Renal pelvis (tissue), 4 donors: ENCODE data around the gene RASAL1. TPM values are rescaled to one million over a fixed set of nuclear protein-coding genes. Genes with fewer than 3 reads are reported as not detected.
A peak's percentile ranks its signal among the peaks of the same experiment; 100 is the strongest.

Experiments
- DNase-seq: peaks from one replicate; pipeline ENCODE4 v3.0.0-alpha.2; 2013
- polyA plus RNA-seq, 3 donors: library from polyadenylated mRNA; unstranded; fragments of 120-200 nt; gene quantifications; one replicate each; pipeline ENCODE4 v1.2.1, GENCODE V29; 2013; ENCODE audit not compliant: insufficient read length in 3 of 3

The RASAL1 gene
- polyA plus RNA-seq, 3 donors, result 8.7 to 10.6 (median 9.9) TPM

DNA sequence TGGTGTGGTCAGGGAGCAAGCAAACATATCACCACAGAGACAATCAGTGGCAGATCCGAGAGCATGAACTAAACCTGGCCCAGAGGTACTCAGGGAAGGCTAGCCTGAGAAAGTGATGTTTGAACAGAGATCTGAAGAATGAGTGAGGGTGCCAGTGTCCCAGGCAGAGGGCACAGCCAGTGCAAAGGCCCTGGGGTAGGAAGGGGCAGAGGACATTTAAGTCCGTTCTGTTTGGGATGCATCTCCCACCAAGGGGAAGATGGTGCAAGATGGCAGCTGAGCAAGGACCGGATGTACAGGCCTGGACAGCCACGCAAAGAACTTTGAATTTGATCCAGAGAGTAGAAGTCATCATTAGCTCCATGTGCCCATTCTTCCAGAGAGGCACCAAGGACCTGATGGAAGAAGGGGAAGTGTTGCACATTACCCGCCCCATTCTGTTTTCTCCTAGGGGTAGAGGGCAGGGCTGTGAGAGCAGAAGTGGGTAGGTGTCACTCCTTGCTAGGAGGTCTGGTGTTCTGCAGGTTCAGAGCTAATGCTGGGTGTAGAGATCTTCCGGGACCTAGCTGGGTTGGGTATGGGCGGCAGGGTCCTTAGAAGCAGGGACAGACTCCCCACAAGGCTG lies 75.1 kb downstream of the RASAL1 start:
- DNase-seq, result no peak

- no peak for DNase-seq
Observed at GRCh38 chr12:113059071-113059595, 76.4 kb downstream of the RASAL1 start.

DNA sequence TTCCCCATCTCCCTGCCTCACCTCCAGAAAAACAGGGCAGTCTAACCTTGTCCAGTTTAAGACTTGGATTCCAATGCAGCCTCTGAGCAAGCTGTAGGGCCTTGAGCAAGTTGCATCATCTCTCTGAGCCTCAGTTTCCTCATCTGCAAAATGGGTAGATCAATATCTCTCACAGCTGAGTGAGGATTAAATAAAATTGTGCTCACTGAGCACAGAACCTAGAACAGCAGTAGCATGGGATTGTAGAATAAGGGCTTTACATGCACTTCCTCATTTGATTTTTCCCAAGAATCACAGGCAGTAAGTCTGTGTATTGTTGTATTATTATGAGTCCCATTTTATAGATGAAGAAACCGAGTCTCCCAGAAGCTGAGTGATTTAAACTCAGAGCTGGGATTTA lies 77.0 kb downstream of the RASAL1 start:
- no peak for DNase-seq

DNA sequence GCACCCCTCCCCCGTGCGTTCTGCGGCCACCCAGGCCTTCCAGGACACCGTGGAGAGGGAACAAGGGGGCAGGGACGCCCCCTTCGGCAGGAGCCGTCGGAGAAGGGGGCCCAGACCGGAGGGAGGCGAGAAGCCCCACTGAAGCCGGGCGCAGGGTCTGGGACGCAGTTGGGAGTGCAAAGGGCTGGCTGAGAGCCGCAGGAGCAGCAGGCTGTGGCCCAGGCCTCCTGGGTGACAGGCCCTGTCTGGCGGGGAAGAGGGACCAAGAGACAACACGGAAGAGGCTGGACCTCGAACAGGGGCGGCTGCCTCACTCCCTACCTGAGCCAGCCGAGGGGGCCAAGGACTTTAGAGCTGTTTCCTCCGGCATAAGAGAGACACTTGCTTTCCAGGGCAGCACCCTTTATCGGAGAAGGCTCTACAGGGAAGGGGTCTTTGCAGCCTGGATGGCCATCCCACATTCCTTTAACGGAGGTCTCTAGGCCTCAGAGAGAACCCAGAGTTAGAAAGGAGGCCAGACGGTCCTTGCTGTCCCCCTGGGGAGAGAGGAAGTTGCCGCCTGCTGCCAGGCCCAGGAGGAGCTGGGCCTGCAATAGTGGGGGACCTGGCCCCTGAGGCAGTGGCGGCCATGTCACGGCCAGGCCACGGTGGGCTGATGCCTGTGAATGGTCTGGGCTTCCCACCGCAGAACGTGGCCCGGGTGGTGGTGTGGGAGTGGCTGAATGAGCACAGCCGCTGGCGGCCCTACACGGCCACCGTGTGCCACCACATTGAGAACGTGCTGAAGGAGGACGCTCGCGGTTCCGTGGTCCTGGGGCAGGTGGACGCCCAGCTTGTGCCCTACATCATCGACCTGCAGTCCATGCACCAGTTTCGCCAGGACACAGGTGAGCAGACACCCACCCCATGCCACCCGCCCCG lies 77.7 kb downstream of the RASAL1 start:
- no peak for DNase-seq

DNA sequence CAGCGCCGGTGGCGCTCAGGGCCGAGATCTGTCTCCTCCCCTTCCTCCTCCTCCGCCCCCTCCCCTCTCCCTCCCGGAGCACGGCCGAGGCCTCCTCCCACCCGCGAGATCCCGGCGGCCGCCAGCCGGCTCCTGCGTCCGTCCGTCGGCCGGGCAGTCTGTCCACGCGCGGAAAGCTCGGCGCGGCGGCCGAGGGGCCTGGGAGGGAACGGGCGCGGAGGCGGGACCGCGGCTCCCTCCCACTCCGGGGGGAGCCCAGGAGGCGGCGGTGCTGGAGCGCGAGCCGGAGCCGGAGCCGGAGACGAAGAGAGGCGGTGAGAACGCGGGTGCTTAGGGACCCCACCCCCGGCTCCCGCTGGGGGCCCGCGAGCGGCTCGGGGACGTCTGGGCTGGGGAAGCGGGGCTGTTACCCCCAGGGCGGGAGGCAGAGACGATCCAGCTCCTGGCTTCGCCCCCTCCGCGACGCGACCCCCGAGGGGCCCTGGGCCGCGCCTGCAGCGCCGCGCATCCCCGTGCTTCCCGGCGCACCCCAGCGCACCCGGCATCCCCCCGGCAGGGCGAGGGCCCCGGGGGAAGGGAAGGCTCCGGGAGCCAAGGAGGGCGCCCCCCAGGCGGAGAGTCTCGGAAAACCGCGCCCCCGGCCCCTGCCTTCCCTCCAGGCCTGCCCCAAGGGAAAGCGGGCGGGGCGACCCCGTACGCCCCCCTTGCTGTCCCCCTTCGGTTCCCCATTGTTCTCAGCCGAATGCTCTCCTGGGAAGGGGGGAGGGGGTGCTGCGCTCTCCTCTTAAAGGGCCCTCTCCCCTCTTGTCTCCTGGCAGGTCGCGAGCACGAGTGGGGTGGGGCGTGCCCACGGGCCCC lies 78.7 kb downstream of the RASAL1 start, which contains the start of gene DTX1:
TSS of gene DTX1 (plus strand) at position 100 of the 858 bp plus-strand sequence. CDS start 1,463 bp downstream, outside the sequence.
- DNase-seq, result no peak

DNA sequence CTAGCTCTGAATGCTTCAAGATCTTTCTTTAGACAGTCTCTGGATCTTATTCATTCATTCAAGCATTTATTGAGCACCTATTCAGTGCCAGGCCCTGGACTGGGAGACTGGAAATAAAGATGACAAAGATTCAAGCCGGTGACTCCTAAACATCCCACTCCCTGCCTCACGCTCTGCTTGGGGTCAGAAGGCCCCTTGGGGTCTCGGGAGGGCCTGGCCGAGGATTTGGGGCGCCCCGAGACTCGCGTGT lies 79.3 kb downstream of the RASAL1 start:
- no peak for DNase-seq

GRCh38 chr12:113055594-113056380 lies 79.8 kb downstream of the RASAL1 start:
- no peak for DNase-seq

- no peak for DNase-seq
Observed at GRCh38 chr12:113054948-113055486, 80.5 kb downstream of the RASAL1 start.

GRCh38 chr12:113052326-113052725 lies 83.2 kb downstream of the RASAL1 start:
- no peak for DNase-seq

DNA sequence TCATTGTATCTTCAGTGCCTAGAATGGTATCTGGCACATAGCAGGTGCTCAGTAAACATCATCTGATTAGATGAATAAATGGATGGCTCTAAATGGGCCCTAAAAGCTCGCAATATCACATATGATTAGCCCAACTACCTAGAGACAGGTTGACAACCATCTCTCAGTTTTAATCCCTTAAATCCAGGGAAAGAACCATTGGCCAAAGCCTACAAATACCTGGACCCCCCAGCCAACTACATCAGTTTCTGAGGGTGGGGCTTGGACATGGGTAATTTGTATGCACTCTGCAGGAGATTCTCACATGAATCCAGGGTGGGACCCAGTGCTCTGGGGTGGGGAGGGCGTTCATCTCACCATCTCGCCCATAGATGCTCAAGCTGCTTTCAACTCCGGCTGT lies 83.8 kb downstream of the RASAL1 start:
- DNase-seq, result no peak

GRCh38 chr12:113050795-113051194 lies 84.8 kb downstream of the RASAL1 start:
- no peak for DNase-seq

DNA sequence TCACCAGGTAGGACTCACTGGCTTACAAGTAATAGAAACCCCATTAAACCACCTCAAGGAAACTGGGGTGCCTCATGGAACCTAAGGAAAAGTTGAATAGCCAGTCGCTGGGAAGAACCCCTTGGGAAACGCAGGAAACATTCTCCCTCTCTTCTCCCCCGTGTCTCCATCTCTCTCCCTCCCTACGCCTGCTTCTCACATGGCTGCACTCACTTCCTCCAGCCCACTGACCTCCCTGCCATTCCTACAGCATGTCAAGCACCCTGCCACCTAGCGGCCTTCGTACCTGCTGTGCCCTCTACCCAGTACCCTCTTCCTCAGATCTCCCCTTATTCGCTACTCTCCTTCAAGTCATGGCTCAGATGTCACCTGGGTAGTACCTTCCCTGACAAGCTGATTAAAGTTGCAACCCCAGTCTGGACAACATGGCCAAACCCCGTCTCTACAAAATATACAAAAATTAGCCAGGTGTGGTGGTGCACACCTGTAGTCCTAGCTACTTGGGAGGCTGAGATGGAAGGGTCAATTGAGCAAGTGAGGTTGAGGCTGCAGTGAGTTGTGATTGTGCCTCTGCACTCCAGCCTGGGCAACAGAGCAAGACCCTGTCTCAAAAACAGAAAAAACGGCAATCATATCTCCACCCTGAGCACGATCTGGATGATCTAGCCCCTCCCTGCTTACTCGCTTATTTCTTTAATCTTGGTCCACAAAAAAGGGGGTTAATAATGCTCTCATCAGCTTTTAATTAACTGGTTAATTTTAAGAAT lies 85.4 kb downstream of the RASAL1 start:
- peak; percentile 73 for DNase-seq

Other genes starting within 250 kb of the RASAL1 start
- 10 to 100 TPM; 12.5 to 13.8 (median 13.1) TPM for gene OAS1, start 228.8 kb downstream of the RASAL1 start, polyA plus RNA-seq
- 10 to 100 TPM in 1 of 3 donors, 1 to 10 TPM in 2; 7.6 to 10.8 (median 9.4) TPM for gene OAS3, start 197.3 kb downstream of the RASAL1 start, polyA plus RNA-seq
- 1 to 10 TPM; 5.4 to 6.9 (median 6.0) TPM for gene OAS2, start 157.2 kb downstream of the RASAL1 start, polyA plus RNA-seq
- gene DTX1, start 79.0 kb downstream of the RASAL1 start, polyA plus RNA-seq, result 10 to 100 TPM; 12.2 to 14.5 (median 13.6) TPM
- 1 to 10 TPM; 1.2 to 2.2 (median 1.4) TPM for gene CFAP73, start 14.0 kb upstream of the RASAL1 start, polyA plus RNA-seq
- gene DDX54, start 49.7 kb upstream of the RASAL1 start, polyA plus RNA-seq, result 100 to 1,000 TPM in 1 of 3 donors, 10 to 100 TPM in 2; 71.7 to 106 (median 97.1) TPM
- 10 to 100 TPM; 17.2 to 21.5 (median 20.5) TPM for gene RITA1, start 50.0 kb upstream of the RASAL1 start, polyA plus RNA-seq
- 10 to 100 TPM; 32.7 to 49.4 (median 47.8) TPM for gene TPCN1, start 85.7 kb upstream of the RASAL1 start, polyA plus RNA-seq
- 10 to 100 TPM; 14.2 to 20.6 (median 14.9) TPM for gene SLC8B1, start 199.3 kb upstream of the RASAL1 start, polyA plus RNA-seq
- 10 to 100 TPM; 16.6 to 23.0 (median 21.8) TPM for gene PLBD2, start 222.8 kb upstream of the RASAL1 start, polyA plus RNA-seq